HG03575 (cell line): ENCODE measurements around the gene SLC1A7.

Source experiments
- ATAC-seq: cut with Tn5 transposase; IDR thresholded peaks from one replicate; pipeline ENCODE4 v1.9.1; 2021; ENCODE audit not compliant: unreplicated experiment, insufficient number of reproducible peaks, low FRiP score; ENCODE audit errors: extremely low read depth

SLC1A7 gene

DNA sequence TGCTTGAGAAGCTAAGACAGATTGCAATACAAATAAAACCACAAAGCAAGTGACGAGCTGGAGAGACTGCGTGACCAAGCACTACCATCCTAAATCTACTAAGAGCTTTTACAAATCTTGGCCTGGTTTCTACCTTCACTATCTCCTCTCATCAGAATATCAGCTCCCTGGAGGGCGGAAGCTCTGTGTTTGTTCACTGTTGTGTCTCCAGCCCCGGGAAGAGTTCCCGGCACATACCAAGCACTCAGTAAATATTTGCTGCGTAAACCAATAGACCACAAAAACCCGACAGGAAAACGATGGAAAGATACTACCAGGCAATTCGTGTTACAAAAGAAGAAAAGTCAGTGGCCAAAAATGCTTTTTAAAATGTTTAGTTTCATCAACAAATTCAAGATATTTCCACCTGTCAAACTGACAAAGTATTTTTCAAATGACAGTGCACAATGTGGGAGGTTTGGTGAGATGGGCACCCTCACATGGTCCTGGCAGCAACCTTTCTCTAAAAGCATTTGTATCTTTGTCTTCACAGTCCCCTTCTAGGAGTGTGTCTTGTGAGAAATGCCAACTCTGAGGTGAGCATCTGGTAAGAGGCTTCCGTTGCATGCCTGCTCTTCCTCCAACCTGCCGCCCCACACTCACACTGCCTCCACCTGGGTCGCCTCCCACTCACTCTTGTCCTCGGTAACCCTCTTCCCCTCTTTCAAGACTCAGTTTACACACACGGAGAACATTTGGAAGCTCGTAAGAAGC lies 34.7 kb downstream of the SLC1A7 start:
- ATAC-seq = no peak

DNA sequence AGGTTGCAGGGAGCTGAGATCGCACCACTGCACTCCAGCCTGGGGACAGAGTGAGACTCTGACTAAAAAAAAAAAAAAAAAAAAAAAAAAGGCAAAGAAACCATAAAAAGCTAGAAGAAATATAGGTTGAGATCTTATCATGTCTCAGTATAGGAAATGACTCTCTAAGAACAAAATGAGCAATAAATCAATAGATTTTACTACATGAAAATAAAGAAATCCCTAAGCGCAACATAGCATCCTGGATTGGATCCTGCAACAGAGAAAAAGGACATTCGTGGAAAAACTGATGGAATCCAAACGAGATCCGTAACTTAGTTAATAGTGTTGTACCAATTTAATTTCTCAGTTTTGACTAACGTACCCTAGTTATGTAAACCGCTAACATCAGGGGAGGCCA lies 35.3 kb downstream of the SLC1A7 start:
- no peak for ATAC-seq

DNA sequence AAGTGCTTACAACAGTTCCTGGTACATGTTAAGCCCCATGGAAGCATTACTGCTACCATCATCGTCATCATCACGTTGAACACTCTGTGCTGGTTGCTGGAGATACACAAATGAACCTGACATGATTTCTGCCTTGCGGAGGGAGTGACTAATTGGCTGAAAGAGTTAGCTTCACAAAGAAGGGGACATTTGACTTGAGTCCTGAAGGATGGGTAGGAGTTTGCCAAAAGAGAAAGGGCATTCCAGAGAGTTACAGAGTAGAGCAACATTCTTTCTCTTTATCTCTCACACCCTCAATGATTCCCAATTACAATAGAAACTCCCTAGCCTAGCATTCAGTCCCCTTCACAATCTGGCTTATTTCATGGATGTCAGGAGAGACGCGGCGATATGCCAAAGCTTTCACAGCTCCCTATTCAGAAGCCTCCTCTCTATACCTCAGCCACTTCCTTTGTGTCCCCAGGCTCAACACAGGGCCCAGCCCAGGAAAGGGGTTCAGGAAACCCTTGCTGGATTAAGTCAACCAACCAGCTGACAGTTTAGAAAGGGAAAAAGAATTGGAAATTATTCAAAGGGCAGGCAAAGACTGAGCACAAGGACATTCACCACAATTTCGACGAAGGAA lies 38.0 kb downstream of the SLC1A7 start:
- no peak for ATAC-seq

DNA sequence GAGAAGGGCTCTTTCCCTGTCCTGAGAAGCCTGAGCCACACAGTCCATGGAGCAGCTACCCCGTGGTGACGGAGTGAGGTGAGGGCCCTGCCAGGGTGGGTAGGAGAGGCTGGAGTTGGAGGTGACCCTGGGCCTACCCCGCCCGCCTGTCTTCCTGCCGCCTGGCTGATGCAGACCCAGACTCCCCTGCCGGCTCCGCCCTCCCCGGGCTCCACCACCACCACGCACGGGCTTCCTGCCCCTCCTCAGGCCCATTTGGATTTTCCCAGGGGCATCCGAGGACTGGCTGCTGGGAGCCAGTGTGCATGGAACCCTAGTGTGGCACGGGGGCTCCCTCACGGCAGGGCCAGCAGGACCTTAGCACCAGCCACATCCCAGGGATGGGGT lies 47.9 kb downstream of the SLC1A7 start:
- no peak for ATAC-seq

DNA sequence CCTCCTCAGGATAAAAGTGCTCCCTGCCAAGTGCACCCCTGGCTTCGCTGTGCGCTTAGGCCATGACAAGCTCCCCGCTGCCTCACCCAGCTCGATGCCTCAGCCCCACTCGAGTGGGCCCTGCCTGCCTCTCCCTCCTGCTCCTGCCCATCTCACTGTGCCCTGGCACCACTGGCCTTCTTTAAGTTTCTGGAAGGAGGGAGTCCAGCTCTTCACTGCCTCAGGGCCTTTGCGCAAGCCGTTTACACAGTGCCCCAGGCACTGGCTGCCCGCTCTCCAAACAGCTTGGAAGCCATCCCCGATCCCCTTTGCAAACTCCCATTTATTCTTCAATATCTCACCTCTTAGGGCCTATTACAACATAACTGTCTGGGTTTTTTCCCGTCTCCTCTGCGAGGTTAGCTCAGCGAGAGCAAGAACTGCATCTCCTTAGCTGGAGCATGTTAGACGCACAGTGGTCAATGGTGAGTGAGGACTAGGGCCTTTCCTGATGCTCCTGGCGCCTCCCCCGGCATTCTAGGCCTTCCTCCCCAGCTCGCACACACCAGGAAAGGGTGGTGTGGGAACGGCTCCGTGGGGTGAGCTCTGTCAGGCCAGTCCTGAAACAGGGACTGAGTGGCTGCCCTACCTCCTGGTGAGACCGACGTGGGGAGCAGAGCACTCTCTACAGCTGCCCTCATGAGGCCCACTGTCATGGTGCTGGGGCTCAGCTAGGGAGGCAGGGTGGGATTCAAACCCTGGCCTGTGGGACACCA lies 48.5 kb downstream of the SLC1A7 start:
- ATAC-seq = no peak

DNA sequence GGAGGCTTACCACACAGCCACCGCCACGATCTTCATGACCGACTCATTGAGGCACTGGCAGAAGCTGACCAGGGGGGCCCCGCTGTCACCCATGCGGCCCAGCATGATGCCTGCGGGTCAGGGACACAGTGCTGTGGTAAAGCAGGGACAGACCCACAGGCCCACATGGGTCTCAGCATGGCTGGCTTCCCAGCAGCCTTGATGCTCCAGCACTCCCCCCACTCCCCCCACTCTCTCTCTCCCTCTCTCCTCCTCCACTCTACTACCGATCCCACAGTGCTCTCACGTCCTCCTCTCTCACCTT lies 49.0 kb downstream of the SLC1A7 start:
- no peak for ATAC-seq

DNA sequence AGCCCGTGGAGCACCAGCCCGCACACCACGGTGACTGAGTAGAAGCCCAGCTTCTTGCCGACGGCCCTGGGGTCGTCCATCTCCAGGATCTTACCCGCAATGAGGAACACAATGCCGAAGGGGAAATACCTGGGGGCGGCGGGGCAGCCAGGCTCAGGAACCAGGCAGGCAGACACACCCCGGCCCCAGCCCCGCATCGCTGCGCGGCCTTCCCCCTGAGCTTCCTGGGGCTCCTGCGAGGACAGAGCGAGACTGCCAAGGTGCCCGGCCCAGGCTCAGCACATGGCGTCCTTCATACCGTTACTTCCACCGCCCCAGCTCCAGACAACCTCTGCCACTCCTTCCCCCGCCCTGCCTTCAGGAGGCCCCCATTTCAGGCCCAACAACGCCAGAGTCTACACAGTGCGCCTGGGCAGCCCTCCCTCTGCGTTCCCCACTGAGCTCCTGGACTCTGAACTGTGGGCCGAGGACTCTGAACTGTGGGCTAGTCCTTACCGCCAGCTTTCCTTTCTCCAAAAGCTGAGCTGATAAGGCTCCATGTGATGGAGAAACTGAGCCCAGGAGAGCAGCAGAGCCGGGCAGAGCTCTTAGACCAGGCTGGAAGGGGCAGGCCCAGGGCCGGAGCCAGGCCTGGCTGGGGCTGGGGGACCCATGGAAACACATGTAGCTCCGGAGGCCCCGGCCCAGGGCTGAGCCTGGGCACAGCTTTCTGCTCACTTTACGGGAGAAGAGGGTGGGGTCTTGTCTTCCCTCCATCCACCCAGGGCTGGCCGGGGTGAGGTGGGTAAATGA lies 49.6 kb downstream of the SLC1A7 start:
- ATAC-seq = no peak

DNA sequence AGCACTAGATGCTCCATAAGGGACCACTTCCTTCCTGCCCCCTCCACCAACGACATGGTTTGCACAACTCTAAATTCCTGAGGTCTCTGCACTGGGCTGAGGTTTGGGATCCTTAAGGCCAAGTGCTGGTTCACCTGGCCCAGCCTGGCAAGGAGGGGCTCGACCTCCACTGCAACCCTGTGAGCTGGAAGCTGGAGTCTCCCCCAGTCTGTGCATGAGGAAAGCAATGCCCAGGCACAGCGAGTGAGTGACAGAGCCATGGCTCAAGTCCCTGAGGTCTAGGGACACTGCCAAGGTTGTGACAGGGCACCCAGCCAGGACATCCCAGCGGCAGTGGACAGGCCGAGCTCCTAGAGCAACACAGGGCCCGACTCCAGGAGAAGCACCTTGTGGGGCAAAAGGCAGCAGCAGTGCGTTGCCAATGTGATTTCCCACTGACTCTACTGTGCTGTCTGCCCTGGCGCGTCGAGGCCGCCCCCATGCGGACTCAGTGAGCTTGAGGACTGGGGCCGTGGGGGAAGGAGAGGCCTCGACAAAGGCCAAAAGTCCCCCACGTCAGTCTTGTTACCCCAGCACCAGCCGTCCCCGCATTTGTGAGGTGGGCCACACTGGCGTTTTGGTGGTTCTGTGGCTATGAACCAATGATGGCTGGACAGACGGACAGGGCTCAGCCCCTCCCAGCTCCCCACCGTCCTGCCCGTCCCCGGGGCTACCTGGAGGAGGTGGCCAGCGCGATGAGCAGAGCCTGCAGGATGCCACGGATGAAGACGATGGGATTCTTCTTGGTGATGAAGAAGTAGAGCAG lies 50.4 kb downstream of the SLC1A7 start:
- no peak for ATAC-seq

DNA sequence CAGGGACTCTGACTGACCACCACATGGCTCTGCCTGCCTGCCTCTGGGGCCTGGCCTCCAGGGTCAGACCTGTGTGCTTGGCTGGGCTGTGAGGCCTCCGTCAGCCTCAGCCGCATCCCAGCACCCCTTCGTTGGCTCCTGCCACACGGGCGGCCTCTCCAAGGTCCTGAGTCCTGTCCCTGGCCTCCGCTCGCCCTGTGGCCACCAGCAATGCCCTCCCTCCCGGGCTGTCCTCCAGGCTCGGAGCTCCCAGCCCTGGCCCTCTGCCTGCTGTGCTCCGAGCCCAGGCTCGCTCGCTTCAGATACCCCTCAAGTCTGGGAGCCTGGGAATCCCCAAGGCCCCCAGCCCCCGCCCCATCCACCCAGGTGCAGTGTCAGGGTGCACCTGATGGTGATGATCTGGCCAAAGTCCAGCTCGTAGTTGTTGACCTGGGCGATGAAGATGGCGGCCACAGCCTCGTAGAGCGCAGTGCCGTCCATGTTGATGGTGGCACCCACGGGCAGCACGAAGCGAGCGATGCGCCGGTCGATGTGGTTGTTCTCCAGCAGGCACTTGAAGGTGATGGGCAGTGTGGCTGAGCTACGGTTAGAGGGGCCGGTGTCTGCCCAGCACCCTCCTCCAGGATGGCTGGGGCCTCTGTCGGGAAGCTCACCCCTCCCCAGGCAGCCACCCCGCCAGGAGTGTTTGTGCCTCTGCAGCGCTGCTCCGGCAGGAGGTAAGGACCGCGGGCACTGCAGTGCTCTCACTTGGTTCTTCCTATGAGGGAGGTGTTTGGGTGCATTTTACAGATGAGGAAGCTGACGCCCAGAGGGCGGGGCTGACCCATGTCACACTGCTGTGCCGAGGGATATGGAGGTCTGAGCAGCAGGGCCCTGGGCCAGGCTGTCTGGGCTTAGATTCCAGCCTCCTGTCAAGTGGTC lies 52.0 kb downstream of the SLC1A7 start:
- ATAC-seq = no peak

DNA sequence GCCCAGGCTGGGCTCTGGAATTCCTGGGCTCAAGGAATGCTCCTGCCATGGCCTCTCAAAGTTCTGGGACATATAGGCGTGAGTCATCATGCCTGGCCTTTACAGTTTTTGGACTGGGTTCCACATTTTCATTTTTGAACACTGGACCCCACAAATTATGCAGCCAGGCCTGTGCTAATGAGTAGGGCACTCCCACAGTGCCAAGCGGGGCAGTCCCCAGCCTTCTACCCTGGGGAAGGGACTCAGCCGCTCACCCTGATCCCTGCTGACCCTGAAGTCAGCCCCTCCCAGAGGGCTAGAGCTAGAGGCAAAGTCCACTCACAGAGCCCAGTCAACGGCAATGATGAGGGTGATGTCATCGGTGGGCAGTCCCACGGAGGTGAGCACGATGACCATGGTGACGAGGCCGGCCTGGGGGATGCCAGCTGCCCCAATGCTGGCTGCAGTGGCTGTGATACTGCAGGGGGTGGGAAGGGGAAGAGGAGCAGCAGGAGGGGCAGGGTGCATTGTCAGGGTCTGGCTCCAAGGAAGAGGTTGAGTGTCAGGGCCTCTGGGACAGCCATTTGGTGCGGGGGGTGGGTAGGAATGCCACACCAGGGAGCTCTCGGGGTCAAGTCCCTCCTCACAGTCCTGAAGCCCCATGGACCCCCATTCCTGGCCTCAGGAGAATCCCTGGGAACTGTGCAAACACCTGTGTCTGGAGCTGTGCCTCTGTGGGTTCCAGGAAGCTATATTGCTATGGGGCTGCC lies 52.8 kb downstream of the SLC1A7 start:
- ATAC-seq = no peak

DNA sequence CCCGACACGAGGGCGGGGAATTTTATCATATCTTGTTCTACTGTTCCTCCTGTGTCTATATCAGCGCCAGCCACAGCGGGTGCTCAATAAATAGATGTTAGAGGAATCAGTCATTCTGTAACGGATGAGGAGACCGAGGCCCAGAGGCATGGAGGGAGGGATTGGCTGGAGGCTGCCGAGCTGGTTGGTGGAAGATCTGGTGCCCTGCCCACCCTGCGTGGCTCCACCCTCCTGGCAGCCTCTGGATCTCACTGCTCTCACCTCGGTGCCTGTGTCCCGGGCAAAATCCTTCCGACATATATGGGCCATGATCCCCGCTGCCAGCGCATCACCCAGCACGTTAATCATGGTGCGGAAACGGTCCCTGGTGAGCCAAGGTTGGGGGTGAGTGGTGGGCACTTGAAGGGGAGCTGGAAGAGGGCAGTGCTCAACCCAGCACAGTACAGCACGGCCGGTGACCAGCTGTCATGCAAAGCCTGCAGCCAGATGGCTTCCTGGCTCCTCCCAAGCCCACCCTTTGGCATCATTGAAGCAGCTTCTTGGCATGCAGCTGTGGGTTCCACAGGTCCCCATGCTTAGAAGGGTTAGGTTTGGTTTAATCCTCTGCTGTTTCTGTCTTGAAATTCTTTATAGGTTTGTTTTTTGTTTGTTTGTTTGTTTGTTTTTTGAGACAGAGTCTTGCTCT lies 53.7 kb downstream of the SLC1A7 start:
- ATAC-seq = no peak

DNA sequence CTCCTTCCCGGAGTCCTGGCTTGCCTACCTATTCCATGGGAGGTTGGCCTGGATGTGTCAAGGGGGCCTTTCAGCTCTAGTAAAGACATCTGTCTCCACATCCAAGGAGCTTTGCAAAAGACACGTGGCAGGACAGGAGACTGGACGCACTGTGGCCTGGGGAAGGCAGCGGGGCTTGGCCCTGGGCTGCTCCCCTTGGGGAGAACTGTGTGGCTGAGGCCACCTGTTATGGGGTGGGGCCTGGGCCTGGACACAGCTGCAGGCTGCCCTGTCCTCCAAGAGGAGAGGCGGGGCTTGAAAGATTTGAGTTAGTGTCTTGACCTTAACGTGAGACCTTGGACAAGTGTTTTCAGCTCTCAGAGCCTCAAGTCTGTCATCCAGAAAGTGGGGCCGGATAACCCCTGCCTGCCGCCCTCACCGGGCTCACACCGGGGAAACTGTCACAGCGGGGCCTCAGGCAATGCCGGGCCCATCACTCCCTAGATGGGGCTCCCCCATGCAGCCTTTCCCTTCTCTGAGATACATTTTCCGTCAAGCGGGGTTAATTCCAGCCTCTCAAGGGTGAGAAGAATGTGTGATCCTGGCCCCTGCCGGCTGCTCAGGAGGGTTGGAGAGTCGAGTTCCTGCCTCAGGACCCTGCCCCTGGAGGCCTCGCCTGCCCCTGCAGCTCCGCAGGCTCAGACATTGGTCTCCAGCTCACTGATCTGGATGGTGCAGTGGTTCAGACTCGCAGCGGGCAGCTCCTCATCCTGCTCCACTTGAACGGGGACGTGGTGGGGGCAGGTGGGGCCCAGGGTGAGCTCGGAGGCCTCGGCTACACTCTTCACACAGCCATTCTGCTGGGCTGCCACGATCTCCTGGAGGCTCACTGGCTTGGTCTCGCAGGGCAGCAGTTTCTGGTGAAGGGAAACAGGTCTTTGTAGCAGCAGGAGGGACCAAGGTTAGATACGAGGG lies 54.8 kb downstream of the SLC1A7 start:
- no peak for ATAC-seq

DNA sequence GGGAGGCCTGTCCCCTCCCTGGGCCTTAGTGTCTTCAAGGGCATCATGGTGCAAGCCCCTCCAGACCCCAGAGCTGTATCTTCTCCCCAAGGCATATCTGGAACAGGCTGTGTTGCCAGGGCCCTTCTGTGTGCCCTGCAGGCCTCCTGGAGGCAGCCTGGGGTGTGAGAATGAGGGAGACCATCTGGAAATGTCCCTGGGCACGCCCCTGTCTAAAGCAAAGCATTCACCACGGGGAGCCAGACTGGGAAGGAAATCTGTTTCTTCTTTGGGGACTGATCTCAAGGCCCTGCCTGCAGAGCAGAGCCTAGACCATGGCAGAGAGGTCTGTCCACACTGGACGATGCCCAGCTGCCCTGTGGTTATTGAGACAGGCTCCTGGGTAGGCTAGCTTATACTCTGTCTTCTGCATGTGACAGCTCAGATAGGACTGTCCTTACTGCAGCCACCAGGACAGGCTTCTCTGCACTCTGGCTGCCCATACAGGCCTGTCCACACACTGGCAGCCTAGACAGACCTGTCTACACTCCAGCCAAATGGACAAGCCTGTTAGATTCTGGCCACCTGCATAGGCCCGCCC lies 55.9 kb downstream of the SLC1A7 start:
- ATAC-seq = no peak

DNA sequence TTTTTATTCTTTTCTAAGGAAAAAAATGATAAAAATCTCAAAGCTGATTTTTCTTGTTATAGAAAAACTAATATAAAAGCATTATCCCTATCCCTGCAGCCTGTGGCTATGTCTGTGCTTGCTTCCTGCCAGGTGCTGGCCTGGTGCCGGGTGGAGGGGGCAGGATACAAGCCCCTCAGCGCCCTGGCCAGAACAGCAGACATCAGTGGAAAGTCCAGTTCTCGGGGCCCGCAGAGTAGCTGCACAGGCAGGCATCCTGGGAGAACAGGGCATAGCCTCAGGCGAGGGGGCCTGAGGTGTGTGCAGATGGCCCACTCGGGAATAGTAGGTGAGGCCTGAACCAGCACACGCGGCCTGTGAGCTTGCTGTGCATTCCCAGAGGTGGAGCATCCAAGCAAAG lies 57.0 kb downstream of the SLC1A7 start:
- ATAC-seq = no peak

DNA sequence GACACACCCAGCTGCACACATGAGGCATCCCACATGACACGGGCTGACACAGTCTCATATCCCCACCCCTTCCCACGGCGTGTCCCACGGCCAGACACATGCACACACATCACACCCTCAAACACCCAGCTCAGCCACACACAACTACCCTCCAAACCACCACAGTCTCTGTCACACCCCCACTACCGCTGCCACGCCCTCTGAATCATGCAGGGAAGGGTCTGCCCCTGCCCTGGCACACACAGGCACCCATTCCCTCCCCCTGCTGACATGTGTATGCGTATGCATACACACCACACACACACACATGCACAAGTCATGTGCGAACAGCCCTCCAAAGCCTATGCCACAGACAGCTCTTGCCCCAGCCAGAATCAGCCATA lies 57.9 kb downstream of the SLC1A7 start:
- ATAC-seq = no peak
